GM21360 (cell line): ENCODE measurements around the gene OPCML.

ENCODE experiments used
- ATAC-seq: cut with Tn5 transposase; IDR thresholded peaks from one replicate; pipeline ENCODE4 v1.9.1; 2021; ENCODE audit warnings: mild to moderate bottlenecking, moderate library complexity; ENCODE audit not compliant: unreplicated experiment

The OPCML gene

GRCh38 chr11:132779497-132779896 is 752.8 kb downstream of the OPCML start:
- ATAC-seq = no peak

GRCh38 chr11:132777067-132777975 is 755.0 kb downstream of the OPCML start:
- ATAC-seq = no peak

- no peak for ATAC-seq
These were observed 758.5 kb downstream of the OPCML start for GRCh38 chr11:132773751-132774150.

GRCh38 chr11:132772703-132773545 is 759.4 kb downstream of the OPCML start:
- ATAC-seq = no peak

GRCh38 chr11:132771746-132772145 is 760.6 kb downstream of the OPCML start:
- no peak for ATAC-seq

- ATAC-seq = no peak
These were observed 761.3 kb downstream of the OPCML start for GRCh38 chr11:132770829-132771530.

GRCh38 chr11:132763503-132763902 is 768.8 kb downstream of the OPCML start:
- no peak for ATAC-seq

- ATAC-seq = no peak
These were observed 776.4 kb downstream of the OPCML start for GRCh38 chr11:132755934-132756333.

- ATAC-seq = no peak
These were observed 780.6 kb downstream of the OPCML start for GRCh38 chr11:132751516-132752250.

GRCh38 chr11:132746305-132746704 is 786.0 kb downstream of the OPCML start:
- no peak for ATAC-seq

- ATAC-seq = no peak
These were observed 787.0 kb downstream of the OPCML start for GRCh38 chr11:132745306-132745705.

GRCh38 chr11:132744771-132745170 is 787.5 kb downstream of the OPCML start:
- no peak for ATAC-seq

GRCh38 chr11:132743601-132744000 is 788.7 kb downstream of the OPCML start:
- no peak for ATAC-seq

- no peak for ATAC-seq
These were observed 789.4 kb downstream of the OPCML start for GRCh38 chr11:132742929-132743328.

GRCh38 chr11:132734217-132734616 is 798.1 kb downstream of the OPCML start:
- no peak for ATAC-seq

GRCh38 chr11:132728026-132728425 is 804.3 kb downstream of the OPCML start:
- no peak for ATAC-seq

- no peak for ATAC-seq
These were observed 810.8 kb downstream of the OPCML start for GRCh38 chr11:132721526-132721925.

GRCh38 chr11:132719684-132720083 is 812.6 kb downstream of the OPCML start:
- ATAC-seq = no peak

- ATAC-seq = no peak
These were observed 813.3 kb downstream of the OPCML start for GRCh38 chr11:132718711-132719671.
